ENCODE measurements around the gene LSM6.

Gene LSM6

DNA sequence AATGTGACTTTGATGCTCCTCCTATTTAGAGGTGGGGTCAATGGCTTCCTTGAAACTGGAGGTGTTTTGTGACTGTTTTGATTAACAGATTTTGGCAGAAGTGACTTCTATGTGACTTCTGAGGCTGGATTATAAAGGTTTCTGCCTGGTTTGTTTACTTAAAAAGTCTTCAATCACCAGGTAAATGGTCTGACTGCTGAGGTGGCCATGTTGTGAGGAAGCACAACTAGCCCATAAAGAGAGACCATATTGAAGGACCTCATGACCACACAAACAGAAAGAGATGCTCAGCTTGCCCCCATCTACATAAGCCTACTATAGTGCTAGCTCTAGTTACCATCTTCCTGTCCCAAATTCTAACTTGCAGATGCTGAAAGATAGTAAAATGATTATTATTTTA, 14.3 kb upstream of the LSM6 start:
- DNase-seq (ENCODE audit: low read depth) = no peak
- no peak overlapping the region for H3K4me3 ChIP-seq (replicated peaks; ENCODE audit: low read depth, low read length)
- TF ChIP-seq, protein P1, sequence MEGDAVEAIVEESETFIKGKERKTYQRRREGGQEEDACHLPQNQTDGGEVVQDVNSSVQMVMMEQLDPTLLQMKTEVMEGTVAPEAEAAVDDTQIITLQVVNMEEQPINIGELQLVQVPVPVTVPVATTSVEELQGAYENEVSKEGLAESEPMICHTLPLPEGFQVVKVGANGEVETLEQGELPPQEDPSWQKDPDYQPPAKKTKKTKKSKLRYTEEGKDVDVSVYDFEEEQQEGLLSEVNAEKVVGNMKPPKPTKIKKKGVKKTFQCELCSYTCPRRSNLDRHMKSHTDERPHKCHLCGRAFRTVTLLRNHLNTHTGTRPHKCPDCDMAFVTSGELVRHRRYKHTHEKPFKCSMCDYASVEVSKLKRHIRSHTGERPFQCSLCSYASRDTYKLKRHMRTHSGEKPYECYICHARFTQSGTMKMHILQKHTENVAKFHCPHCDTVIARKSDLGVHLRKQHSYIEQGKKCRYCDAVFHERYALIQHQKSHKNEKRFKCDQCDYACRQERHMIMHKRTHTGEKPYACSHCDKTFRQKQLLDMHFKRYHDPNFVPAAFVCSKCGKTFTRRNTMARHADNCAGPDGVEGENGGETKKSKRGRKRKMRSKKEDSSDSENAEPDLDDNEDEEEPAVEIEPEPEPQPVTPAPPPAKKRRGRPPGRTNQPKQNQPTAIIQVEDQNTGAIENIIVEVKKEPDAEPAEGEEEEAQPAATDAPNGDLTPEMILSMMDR (IDR thresholded peaks at IDR 0.05; ENCODE audit: low read length, missing control alignments) = no peak

DNA sequence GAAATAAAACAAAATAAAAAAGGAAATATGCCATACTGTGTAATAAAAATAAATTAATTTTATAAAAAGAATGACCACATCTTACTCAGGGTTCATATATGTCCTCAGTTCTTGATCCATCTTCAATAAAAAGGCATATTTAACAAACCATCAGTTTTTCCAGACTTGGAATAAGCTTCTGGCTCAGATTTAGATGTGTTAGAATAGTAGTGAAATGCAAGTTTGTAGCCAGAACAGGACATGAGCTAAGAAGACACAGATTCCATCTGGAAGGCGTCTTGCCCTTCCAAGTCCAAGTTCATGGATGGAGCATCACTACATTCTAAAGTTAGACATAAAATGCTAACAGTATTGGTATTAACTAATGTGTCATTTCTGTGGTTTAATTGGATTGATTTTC, 10.3 kb upstream of the LSM6 start:
- TF ChIP-seq, protein P1 (IDR thresholded peaks at IDR 0.05; ENCODE audit: low read length, missing control alignments) = no peak
- no peak for DNase-seq (ENCODE audit: low read depth)
- H3K4me3 ChIP-seq (replicated peaks; ENCODE audit: low read depth, low read length) = no peak overlapping the region

DNA sequence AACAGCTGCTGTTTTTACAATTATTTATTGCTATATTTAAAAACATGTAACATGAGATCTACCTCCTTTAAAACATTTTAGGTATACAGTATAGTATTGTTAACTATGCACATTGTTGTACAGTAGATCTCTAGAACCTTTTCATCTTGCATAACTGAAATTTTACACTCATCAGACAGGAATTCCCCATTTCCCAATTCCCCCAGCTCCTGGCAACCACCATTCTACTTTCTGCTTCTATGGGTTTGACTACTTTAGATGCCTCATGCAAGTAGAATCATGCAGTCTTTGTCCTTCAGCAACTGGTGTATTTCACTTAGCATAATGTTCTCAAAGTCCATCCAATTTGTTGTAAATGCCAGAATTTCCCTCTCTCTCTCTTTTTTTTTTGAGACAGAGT, 9.7 kb upstream of the LSM6 start:
- DNase-seq (ENCODE audit: low read depth) = peak; percentile 79
- H3K4me3 ChIP-seq (replicated peaks; ENCODE audit: low read depth, low read length) = no peak overlapping the region
- TF ChIP-seq, protein P1 (IDR thresholded peaks at IDR 0.05; ENCODE audit: low read length, missing control alignments) = no peak

DNA sequence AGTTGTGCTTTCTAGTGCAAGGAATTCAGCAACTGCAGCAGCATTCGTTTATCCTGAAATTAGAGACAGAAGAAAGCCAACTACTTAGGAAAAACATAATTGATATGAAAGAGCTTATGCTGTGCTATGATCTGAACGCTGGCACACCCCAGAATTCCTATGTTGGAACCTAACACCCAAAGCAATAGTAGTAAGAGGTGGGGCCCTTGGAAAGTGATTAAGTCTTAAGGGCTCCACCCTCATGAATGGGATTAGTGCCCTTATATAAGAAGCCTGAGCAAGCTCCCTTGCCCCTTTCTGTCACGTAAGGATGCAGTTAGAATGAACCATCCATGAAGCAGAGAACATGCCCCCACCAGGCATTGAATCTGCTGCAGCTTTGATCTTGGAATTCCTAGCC, 5.4 kb upstream of the LSM6 start:
- TF ChIP-seq, protein P1 (IDR thresholded peaks at IDR 0.05; ENCODE audit: low read length, missing control alignments) = no peak
- no peak overlapping the region for H3K4me3 ChIP-seq (replicated peaks; ENCODE audit: low read depth, low read length)
- DNase-seq (ENCODE audit: low read depth) = no peak

DNA sequence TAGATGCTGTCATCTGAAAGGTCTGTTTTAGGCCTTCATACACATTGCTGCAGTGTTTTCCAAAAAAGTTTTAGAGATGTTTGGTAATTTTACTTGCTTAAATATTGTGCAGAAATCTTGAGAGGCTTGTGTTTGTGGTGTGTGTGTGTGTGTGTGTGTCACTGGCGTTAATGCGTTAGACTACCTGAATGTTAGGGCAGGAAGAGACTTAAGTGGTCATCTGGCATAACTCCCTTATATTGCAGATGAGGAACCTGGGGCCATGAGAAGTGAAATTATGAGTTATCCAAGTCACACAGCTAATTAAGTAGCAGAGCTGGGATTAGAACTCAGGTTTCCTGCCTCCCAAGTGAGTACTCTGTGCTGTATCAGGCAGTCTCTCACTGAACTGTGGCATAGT, 1.4 kb downstream of the LSM6 start:
- TF ChIP-seq, protein P1 (IDR thresholded peaks at IDR 0.05; ENCODE audit: low read length, missing control alignments) = no peak
- DNase-seq (ENCODE audit: low read depth) = no peak
- peak overlapping the region; percentile 80 for H3K4me3 ChIP-seq (replicated peaks; ENCODE audit: low read depth, low read length)

DNA sequence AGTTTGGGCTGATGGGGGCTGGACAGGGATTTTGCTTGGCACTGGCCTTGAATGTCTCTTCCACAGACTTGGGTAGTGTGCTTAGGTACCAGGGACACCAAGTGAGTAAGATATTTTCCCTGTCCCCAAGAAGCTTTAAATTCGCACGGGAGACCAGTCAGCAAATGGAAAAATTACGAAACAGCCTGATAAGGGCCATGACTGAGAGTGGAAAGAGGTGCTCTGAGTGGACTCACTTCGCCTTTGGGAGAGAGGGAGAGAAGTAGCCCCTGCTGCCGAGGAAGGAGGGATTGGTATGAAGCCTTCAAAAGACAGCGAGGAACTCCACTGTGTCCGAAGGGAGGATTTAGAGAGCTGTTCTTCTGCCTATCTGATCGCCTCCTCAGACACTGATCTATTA, 2.6 kb downstream of the LSM6 start:
- no peak overlapping the region for H3K4me3 ChIP-seq (replicated peaks; ENCODE audit: low read depth, low read length)
- DNase-seq (ENCODE audit: low read depth) = peak; percentile 35
- TF ChIP-seq, protein P1 (IDR thresholded peaks at IDR 0.05; ENCODE audit: low read length, missing control alignments) = no peak

DNA sequence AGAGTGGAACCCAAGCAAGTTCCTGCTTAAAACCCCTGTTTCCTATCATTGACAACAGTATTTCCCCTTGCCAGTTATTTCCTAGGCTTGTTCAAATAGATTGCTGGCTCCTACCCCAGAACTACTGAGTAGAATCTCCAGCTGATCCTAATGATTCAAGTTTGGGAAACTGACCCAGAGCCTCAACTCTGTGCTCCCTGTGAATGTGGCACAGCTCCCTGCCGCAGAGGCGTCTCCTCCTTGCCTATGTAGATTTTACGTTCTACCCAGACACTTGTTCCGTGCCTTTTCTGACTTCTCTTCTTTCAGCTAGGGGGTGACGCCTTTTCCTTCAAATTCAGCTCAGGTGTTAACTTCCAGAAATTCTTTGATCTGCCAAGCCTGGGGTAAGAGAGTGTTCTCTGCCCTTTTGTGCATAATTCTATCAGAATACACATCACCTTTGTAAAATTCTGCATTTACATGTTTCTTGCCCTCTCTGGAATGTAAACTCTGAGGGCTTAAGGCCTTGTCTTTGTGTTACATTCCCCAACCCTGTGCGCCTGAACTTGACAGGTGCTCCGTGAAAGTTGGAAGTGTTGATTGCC, 4.4 kb downstream of the LSM6 start:
- no peak for DNase-seq (ENCODE audit: low read depth)
- TF ChIP-seq, protein P1 (IDR thresholded peaks at IDR 0.05; ENCODE audit: low read length, missing control alignments) = no peak
- H3K4me3 ChIP-seq (replicated peaks; ENCODE audit: low read depth, low read length) = no peak overlapping the region

All from fibroblast of pulmonary artery (primary cell).